Measurements from ENCODE around the gene SLC25A12.

DNA sequence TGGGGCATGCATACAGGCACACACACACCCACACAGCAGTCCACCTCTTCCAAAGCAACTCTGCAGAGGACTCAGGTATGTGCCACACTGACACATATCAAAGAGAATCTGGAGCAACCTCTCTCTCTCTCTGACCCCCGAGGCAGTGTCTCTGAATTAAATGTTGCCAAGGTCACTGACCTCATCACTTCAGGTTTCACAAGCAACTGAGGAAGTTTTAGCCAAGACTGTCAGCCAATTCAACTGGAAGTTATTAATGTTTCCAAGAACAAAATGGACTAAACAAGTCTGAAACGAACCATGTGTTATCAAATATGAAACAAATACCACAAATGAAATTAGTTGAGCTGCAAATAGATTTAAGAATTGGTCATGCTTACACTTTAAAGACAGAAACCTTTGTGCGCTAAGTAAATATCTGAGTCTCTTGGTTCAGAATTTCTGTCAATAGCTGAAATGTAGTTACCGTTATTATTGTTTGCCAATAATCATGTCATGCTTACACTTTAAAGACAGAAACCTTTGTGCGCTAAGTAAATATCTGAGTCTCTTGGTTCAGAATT is 86.1 kb downstream of the SLC25A12 start:
- TF ChIP-seq EZH2phosphoT487 (IDR thresholded peaks at IDR 0.05; ENCODE audit: insufficient read depth, low read depth) (no peak), EZH2 (IDR thresholded peaks at IDR 0.05; ENCODE audit: insufficient read depth, poor library complexity, severe bottlenecking) (no peak)
